HFFc6 (cell line): Measurements from ENCODE around the gene GCK. TPM values are rescaled to one million over a fixed set of nuclear protein-coding genes. Genes with fewer than 3 reads are reported as not detected.

Source experiments
- DNase-seq: peaks from one replicate; pipeline ENCODE4 v3.0.0-alpha.2; 2018
- H3K27ac Mint-ChIP-seq: 2 replicates; pipeline ENCODE4 v1.8.0; 2020; ENCODE audit warnings: mild to moderate bottlenecking, mixed read lengths
- H3K27me3 Mint-ChIP-seq: 2 replicates; pipeline ENCODE4 v1.8.0; 2021; ENCODE audit warnings: mild to moderate bottlenecking, moderate library complexity, mixed read lengths; ENCODE audit not compliant: insufficient read depth
- H3K36me3 Mint-ChIP-seq: 2 replicates; pipeline ENCODE4 v1.8.0; 2021; ENCODE audit warnings: low read depth, mixed read lengths
- H3K4me1 Mint-ChIP-seq: 2 replicates; pipeline ENCODE4 v1.8.0; 2020; ENCODE audit warnings: low read depth, mixed read lengths
- H3K4me3 Mint-ChIP-seq: 2 replicates; pipeline ENCODE4 v1.8.0; 2020; ENCODE audit warnings: mild to moderate bottlenecking, moderate library complexity, mixed read lengths
- H3K9me3 Mint-ChIP-seq: 2 replicates; pipeline ENCODE4 v1.8.0; 2020; ENCODE audit warnings: mild to moderate bottlenecking, mixed read lengths
- total RNA-seq, 6 experiments: library from RNA; stranded (reverse); fragmentation: NEBNext Ultra II Directional; extraction: Animal tissue kit (Norgen Biotek cat#: 25700); gene quantifications; 2 replicates in 1 of 6; 3 replicates in 5 of 6; pipeline ENCODE4 v1.2.3, GENCODE V29; 2021
- TF ChIP-seq, protein P1 (sequence below): fragments of 200-600 bp; sonication (generic); IDR thresholded peaks from 2 replicates; pipeline ENCODE4 v1.5.0; 2021; ENCODE audit warnings: antibody characterized with exemption, mild to moderate bottlenecking

The GCK gene
- total RNA-seq, 6 experiments from 2014 or later: 0.11 to 0.26 (median 0.17) TPM; not detected in 2

DNA sequence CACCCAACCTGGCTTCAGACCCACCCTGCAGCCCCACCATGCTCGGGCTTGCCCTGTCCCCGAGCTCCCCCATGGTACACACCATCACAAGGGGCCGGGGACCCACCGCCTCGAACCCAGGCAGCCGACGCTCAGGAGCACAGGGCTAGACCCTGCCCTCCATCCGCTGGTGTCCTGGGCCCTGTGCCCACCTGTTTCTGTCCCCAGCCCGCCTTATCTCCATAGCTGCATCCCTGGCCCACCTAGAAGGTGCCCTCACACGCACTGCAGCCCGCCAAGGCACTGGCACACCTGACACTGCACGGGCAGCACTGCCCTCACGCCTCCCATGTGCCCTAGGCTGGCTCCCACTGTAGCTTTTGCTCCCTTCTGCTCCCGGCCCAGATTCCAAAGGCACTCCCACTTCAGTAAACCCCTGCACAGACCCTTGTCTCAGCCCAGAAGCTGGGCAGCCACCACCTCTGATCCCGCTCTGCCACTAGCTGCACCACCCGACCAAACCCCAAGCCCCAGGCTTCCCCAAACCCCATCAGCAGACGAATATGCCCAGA lies 28.7 kb upstream of the GCK start:
- TF ChIP-seq, protein P1, sequence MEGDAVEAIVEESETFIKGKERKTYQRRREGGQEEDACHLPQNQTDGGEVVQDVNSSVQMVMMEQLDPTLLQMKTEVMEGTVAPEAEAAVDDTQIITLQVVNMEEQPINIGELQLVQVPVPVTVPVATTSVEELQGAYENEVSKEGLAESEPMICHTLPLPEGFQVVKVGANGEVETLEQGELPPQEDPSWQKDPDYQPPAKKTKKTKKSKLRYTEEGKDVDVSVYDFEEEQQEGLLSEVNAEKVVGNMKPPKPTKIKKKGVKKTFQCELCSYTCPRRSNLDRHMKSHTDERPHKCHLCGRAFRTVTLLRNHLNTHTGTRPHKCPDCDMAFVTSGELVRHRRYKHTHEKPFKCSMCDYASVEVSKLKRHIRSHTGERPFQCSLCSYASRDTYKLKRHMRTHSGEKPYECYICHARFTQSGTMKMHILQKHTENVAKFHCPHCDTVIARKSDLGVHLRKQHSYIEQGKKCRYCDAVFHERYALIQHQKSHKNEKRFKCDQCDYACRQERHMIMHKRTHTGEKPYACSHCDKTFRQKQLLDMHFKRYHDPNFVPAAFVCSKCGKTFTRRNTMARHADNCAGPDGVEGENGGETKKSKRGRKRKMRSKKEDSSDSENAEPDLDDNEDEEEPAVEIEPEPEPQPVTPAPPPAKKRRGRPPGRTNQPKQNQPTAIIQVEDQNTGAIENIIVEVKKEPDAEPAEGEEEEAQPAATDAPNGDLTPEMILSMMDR: no peak
- no peak for DNase-seq
- H3K36me3 Mint-ChIP-seq: peaks cover 4% of the 10 kb centered on the region; the same call in 1 of the 2 replicates
- H3K4me3 Mint-ChIP-seq: no peak overlapping the region
- no peak overlapping the region for H3K27ac Mint-ChIP-seq
- H3K27me3 Mint-ChIP-seq: peaks cover 2% of the 10 kb centered on the region
- H3K9me3 Mint-ChIP-seq: no peaks in the 10 kb centered on the region
- no peaks in the 10 kb centered on the region for H3K4me1 Mint-ChIP-seq

DNA sequence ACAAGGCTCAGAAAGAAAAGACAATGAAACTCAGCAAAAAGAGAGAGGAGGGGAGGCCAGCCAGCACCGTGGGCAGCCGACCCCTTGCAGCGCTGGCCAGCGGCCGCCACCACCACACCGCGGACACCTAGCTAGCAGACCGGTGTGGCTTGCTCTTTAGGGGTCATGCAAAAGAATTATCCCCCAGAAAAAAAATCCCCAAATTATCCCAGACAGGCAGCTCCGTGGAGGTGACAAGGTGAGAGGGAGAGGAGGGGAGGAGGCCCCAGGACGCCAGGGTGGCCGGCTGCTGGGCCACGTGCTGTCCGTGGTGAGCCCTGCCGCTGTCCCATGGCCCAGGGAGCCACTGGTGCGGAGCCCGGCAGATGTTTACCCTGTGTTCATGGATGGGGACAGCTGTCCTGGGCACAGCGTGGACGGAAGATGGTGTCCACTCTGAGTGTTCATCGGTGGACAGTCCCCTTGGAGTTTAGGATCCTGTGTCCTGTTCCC lies 28.0 kb upstream of the GCK start:
- TF ChIP-seq, protein P1: no peak
- no peak overlapping the region for H3K4me3 Mint-ChIP-seq
- no peak for DNase-seq
- H3K4me1 Mint-ChIP-seq: no peaks in the 10 kb centered on the region
- peaks cover 4% of the 10 kb centered on the region; the same call in 1 of the 2 replicates for H3K36me3 Mint-ChIP-seq
- no peak overlapping the region for H3K27ac Mint-ChIP-seq
- peaks cover 2% of the 10 kb centered on the region for H3K27me3 Mint-ChIP-seq
- H3K9me3 Mint-ChIP-seq: no peaks in the 10 kb centered on the region

DNA sequence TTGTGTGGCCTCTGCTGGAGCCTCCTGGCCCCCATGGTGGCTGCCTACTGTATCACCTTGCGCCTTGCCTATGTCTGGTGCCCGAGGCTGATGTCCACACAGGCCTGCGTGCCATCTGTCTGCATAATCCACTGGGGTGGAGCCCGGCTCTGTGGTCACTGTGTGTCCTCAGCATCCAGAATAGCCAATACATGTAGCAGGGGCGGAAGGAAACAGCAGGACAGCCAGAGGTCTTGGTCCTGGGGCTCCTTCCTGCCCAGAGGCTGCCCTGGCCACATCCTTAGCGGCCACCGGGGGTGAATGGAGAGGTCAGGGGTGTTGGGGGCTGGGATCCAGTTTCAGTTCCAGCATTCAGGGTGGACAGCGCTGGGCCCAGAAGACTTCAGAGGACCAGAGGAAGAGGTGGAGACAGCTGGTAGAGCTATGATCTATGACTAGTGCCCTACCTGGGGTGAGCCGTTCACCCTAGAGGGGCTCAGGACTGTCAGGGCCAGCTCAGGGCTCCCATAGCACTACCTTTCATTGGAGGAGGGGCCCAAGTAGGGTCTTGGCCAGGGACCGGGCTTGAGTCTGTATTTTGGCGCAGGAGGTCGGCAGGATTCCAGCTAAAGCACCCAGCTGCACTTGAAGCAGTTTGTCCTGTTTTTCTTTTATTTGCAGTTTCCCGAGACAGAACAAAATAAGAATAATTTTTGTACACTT lies 27.4 kb upstream of the GCK start:
- peaks cover 4% of the 10 kb centered on the region; the same call in 1 of the 2 replicates for H3K36me3 Mint-ChIP-seq
- no peaks in the 10 kb centered on the region for H3K9me3 Mint-ChIP-seq
- no peak overlapping the region for H3K27ac Mint-ChIP-seq
- H3K27me3 Mint-ChIP-seq: peaks cover 2% of the 10 kb centered on the region
- TF ChIP-seq, protein P1: no peak
- H3K4me3 Mint-ChIP-seq: no peak overlapping the region
- no peaks in the 10 kb centered on the region for H3K4me1 Mint-ChIP-seq
- DNase-seq: no peak

DNA sequence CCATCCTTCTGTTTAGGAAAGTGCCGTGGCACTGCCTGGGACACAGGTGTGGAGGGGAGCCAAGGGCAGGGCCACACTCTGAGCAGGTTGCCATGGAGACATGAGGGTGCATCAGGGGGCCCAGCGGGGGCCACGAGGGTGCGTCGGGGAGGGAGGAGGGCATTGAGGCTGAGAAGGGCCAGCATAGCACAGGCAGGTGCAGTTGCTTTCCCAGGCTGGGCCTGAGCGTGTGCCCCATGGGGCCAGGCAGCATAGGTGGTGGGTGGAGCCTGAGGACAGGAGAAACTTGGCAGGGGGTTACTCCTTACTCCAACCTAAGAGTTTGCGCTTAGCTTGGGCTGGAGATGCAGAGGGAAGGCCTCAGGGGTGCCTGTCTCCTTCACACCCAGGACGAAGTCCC lies 26.8 kb upstream of the GCK start:
- Mint-ChIP-seq H3K9me3 (no peaks in the 10 kb centered on the region), H3K4me3 (no peak overlapping the region), H3K27me3 (peaks cover 2% of the 10 kb centered on the region), H3K27ac (no peak overlapping the region), H3K36me3 (peaks cover 4% of the 10 kb centered on the region; the same call in 1 of the 2 replicates), H3K4me1 (no peaks in the 10 kb centered on the region)
- TF ChIP-seq, protein P1: no peak
- DNase-seq: no peak

DNA sequence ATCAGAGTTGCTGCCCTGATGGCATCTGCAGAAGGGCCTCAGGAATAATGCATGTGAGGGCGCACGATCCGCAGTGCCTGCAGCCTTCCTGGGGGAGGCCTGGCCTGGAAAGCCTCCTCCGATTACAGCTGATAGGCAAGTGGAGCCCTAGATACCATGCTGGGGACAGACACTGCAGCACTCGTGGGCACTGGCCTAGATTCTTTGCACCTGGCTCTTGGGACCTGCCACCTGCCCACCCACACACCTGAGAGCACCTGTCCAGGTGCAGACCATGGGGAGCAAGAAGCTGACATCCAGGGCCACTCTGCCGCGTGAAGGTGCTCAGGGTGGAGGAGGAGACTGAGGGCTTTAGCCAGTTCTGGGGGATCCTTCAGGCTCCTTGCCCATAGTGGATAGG lies 26.3 kb upstream of the GCK start:
- no peak overlapping the region for H3K27ac Mint-ChIP-seq
- TF ChIP-seq, protein P1: no peak
- H3K4me3 Mint-ChIP-seq: no peak overlapping the region
- no peaks in the 10 kb centered on the region for H3K9me3 Mint-ChIP-seq
- peaks cover 7% of the 10 kb centered on the region; the same call in 1 of the 2 replicates for H3K36me3 Mint-ChIP-seq
- no peaks in the 10 kb centered on the region for H3K4me1 Mint-ChIP-seq
- DNase-seq: no peak
- H3K27me3 Mint-ChIP-seq: peaks cover 2% of the 10 kb centered on the region
